Endothelial cell of umbilical vein (primary cell): ENCODE results near the gene LHPP. TPM values are rescaled to one million over a fixed set of nuclear protein-coding genes. Genes with fewer than 3 reads are reported as not detected.

Source experiments
- BruUV-seq: library from RNA; stranded (reverse); fragments of 400-500 nt; replicated peaks from 2 replicates; lab custom pipeline; 2021; lab: Mats Ljungman, UMichigan
- CTCF ChIA-PET: fragments of 300-600, 350-600 bp; sonication (Branson Sonifier 250); formaldehyde crosslinking; loops from one replicate; lab custom pipeline; 2021; ENCODE audit warnings: antibody characterized with exemption, inconsistent platforms; lab: Charles Lee
- POLR2A ChIA-PET: fragments of 300-600, 350-600 bp; sonication (Branson Sonifier 250); formaldehyde crosslinking; loops from one replicate; lab custom pipeline; 2021; ENCODE audit warnings: antibody characterized with exemption, inconsistent platforms; lab: Charles Lee
- DNase-seq: peaks from one replicate; pipeline ENCODE4 v3.0.0-alpha.2; 2011; ENCODE audit warnings: low read depth, low spot score
- FAIRE-seq: peaks from 2 replicates; lab custom pipeline; 2011; peaks lifted over from hg19 to GRCh38; lab: Jason Lieb, UNC
- H2AFZ ChIP-seq: 2 replicates; pipeline ENCODE4 v1.6.0; 2012; ENCODE audit warnings: low read depth, low read length, control low read depth, inconsistent platforms
- H3K27ac ChIP-seq: 2 replicates; pipeline ENCODE4 v1.5.1; 2011; ENCODE audit warnings: low read depth, mild to moderate bottlenecking, control low read depth, low read length, moderate library complexity; ENCODE audit not compliant: insufficient read depth
- H3K27me3 ChIP-seq, 2 experiments: 2 replicates each; pipeline versions ENCODE4 v1.6.0 to v1.6.1; 2011; ENCODE audit warnings: low read length in 2 of 2, mixed read lengths in 1 of 2; ENCODE audit not compliant: control insufficient read depth in 2 of 2, insufficient read depth in 2 of 2
- H3K36me3 ChIP-seq, 2 experiments: 2 replicates in 1 of 2; 3 replicates in 1 of 2; pipeline ENCODE4 v1.5.1; 2011; ENCODE audit warnings: low read length in 2 of 2, mild to moderate bottlenecking in 1 of 2, moderate library complexity in 1 of 2; ENCODE audit not compliant: control insufficient read depth in 2 of 2, insufficient read depth in 2 of 2; ENCODE audit errors: extremely low read depth in 1 of 2
- H3K4me1 ChIP-seq: 3 replicates; pipeline ENCODE4 v1.5.1; 2011; ENCODE audit warnings: mild to moderate bottlenecking, low read length; ENCODE audit not compliant: control insufficient read depth, insufficient read depth; ENCODE audit errors: extremely low read depth
- H3K4me2 ChIP-seq: 2 replicates; pipeline ENCODE4 v1.6.1; 2011; ENCODE audit warnings: low read length, control low read depth, mixed read lengths; ENCODE audit not compliant: insufficient read depth
- H3K4me3 ChIP-seq, 3 experiments: fragments of 200-600 bp in 1 of 3; sonication (generic), shearing (Covaris generic) in 1 of 3; replicated peaks in 1 of 3; 2 replicates each; pipeline ENCODE4 v1.5.1; 2011 to 2016; ENCODE audit warnings: control low read depth in 3 of 3, low read length in 3 of 3, mild to moderate bottlenecking in 2 of 3, inconsistent platforms in 1 of 3, low read depth in 1 of 3, moderate library complexity in 1 of 3; ENCODE audit not compliant: insufficient read depth in 1 of 3
- H3K79me2 ChIP-seq: 2 replicates; pipeline ENCODE4 v1.6.0; 2012; ENCODE audit warnings: low read length, inconsistent platforms; ENCODE audit not compliant: control insufficient read depth, insufficient read depth
- H3K9ac ChIP-seq: replicated peaks from 2 replicates; pipeline ENCODE3; 2011; ENCODE audit warnings: low read length, control low read depth; ENCODE audit not compliant: insufficient read depth; ENCODE audit errors: extremely low read depth
- H3K9me1 ChIP-seq: replicated peaks from 3 replicates; pipeline ENCODE4 v1.6.0; 2011; ENCODE audit warnings: mild to moderate bottlenecking, low read length; ENCODE audit not compliant: control insufficient read depth, insufficient read depth; ENCODE audit errors: extremely low read depth
- H3K9me3 ChIP-seq: replicated peaks from 2 replicates; pipeline ENCODE4 v1.5.1; 2012; ENCODE audit warnings: low read length, inconsistent platforms; ENCODE audit not compliant: control insufficient read depth, insufficient read depth
- H4K20me1 ChIP-seq: replicated peaks from 2 replicates; pipeline ENCODE3; 2011; ENCODE audit warnings: mild to moderate bottlenecking, low read length; ENCODE audit not compliant: control insufficient read depth, insufficient read depth; ENCODE audit errors: extremely low read depth
- CTCF ChIP-seq, 2 donors: IDR thresholded peaks; 1 replicate in 1 of 2; 2 replicates in 1 of 2; pipeline ENCODE4 v1.5.1; 2011; ENCODE audit warnings: low read length in 2 of 2, mild to moderate bottlenecking in 2 of 2, moderate library complexity in 2 of 2, control low read depth in 1 of 2, inconsistent platforms in 1 of 2, low read depth in 1 of 2; ENCODE audit not compliant: insufficient read depth in 1 of 2; ENCODE audit errors: extremely low read depth in 1 of 2
- EZH2 ChIP-seq: IDR thresholded peaks from 2 replicates; pipeline ENCODE4 v1.6.1; 2012; ENCODE audit warnings: borderline replicate concordance, low read depth, mild to moderate bottlenecking, moderate library complexity, low read length, inconsistent platforms; ENCODE audit not compliant: severe bottlenecking
- FOS ChIP-seq: IDR thresholded peaks from 2 replicates; pipeline ENCODE4 v1.6.1; 2011; ENCODE audit warnings: mild to moderate bottlenecking, low read length, moderate library complexity, borderline replicate concordance; ENCODE audit not compliant: insufficient read depth
- GATA2 ChIP-seq: IDR thresholded peaks from 2 replicates; pipeline ENCODE4 v1.7.0; 2011; ENCODE audit warnings: low read depth, mild to moderate bottlenecking, moderate library complexity, mixed read lengths, low read length; ENCODE audit not compliant: insufficient read length, insufficient read depth
- JUN ChIP-seq: IDR thresholded peaks from 2 replicates; pipeline ENCODE4 v1.6.1; 2011; ENCODE audit warnings: borderline replicate concordance, low read depth; ENCODE audit not compliant: insufficient read length, insufficient read depth
- MYC ChIP-seq: IDR thresholded peaks from one replicate; pipeline ENCODE4 v1.6.1; 2011; ENCODE audit warnings: mild to moderate bottlenecking, low read depth, low read length
- POLR2A ChIP-seq: IDR thresholded peaks from 2 replicates; pipeline ENCODE4 v1.6.1; 2012; ENCODE audit warnings: low read depth, mild to moderate bottlenecking, control low read depth, low read length
- POLR2AphosphoS5 ChIP-seq: IDR thresholded peaks from 2 replicates; pipeline ENCODE4 v1.6.1; 2012; ENCODE audit warnings: low read depth, mild to moderate bottlenecking, control low read depth, low read length, moderate library complexity; ENCODE audit not compliant: insufficient read depth
- dilution Hi-C: fragments of 300-500 bp; cut with MboI; formaldehyde crosslinking; loops from one replicate; pipeline ENCODE4 v1.15.0; 2019; ENCODE audit warnings: low sequenced_read_pairs; ENCODE audit not compliant: extremely low pct_ligation_motif_present
- intact Hi-C: fragments of 100-400 bp; cut with micrococcal nuclease; formaldehyde crosslinking; loops from one replicate; pipeline ENCODE4 v1.10.0; 2022
- polyA plus RNA-seq, 4 experiments: library from polyadenylated mRNA; depleted of rRNA in 3 of 4; stranded (reverse) in 3 of 4; unstranded in 1 of 4; fragments of >200 nt; gene quantifications; 2 replicates each; pipeline versions ENCODE4 v1.2.1 to v1.2.3, GENCODE V29; 2011 to 2012; ENCODE audit warnings: missing spikeins in 1 of 4
- total RNA-seq: library from RNA; stranded (reverse); gene quantifications from 2 replicates; pipeline ENCODE4 v1.2.3, GENCODE V29; 2021
- TF ChIP-seq, protein P1 (sequence below): IDR thresholded peaks from 2 replicates; pipeline ENCODE4 v1.6.1; 2011; ENCODE audit not compliant: insufficient read depth, insufficient read length

Gene LHPP
- total and polyA plus RNA-seq, 2 donors (not counting 3 experiments of a cell fraction or from before 2014, with no cell fraction given), result 5.8 to 11.2 TPM

DNA sequence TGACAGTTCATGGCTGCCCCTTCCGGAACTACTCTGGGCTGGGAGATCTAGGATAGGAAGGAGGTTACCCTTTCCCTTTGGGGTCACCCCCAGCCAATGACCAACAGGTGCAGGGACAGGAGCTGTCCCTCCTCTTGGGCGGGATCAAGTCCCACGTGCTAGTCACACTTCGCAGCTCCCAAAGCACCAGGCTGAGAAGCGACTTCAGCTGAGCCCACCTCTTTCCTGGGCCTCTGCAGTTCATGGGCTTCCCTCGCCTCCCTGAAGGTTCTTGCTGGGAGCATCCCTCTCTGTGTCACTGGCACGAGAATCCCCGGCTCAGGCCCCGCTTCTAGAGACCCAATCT lies 167.0 kb downstream of the LHPP start:
- Histone ChIP-seq H3K4me2 (no peak overlapping the region), H3K4me3 (no peak overlapping the region), H3K36me3 (no peaks in the 10 kb centered on the region), H3K9ac (no peak overlapping the region), H3K9me1 (no peaks in the 10 kb centered on the region), H2AFZ (no peak overlapping the region), H3K4me1 (peaks cover 2% of the 10 kb centered on the region), H3K27ac (no peak overlapping the region), H4K20me1 (no peaks in the 10 kb centered on the region), H3K27me3 (no peaks in the 10 kb centered on the region), H3K79me2 (no peaks in the 10 kb centered on the region), H3K9me3 (no peaks in the 10 kb centered on the region)
- BruUV-seq, result no TSS peak
- dilution Hi-C loops (no loop called here), intact Hi-C loops (no loop called here)
- DNase-seq, result no peak
- ChIA-PET CTCF (interaction anchor here (1.1 to 7.7 kb wide), 4 partner anchors 9 to 117 kb away, joined by 3 to 105 read pairs (median 4); no protein-coding TSS in a partner anchor), POLR2A (no interaction called here)
- TF ChIP-seq, protein P1, sequence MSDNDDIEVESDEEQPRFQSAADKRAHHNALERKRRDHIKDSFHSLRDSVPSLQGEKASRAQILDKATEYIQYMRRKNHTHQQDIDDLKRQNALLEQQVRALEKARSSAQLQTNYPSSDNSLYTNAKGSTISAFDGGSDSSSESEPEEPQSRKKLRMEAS, result no peak
- TF ChIP-seq POLR2AphosphoS5 (no peak), GATA2 (no peak), CTCF (IDR thresholded peaks at IDR 0.05; ENCODE audit: extremely low read depth in 1 of 2, insufficient read depth in 1 of 2, low read depth in 1 of 2, low read length in 2 of 2) (no peak), EZH2 (no peak), FOS (no peak), MYC (no peak), POLR2A (no peak), JUN (no peak)
- no peak for FAIRE-seq
